Femur (tissue), 1 donor: ENCODE measurements around the gene ZNG1B.
"Not testable (repeated sequence)": the region's sequence is repeated elsewhere in the genome, so short reads cannot be mapped to it uniquely, and the experiment has no call there.

Experiments
- DNase-seq: peaks from one replicate; pipeline ENCODE4 v3.0.0-alpha.2; 2017

ZNG1B gene

DNA sequence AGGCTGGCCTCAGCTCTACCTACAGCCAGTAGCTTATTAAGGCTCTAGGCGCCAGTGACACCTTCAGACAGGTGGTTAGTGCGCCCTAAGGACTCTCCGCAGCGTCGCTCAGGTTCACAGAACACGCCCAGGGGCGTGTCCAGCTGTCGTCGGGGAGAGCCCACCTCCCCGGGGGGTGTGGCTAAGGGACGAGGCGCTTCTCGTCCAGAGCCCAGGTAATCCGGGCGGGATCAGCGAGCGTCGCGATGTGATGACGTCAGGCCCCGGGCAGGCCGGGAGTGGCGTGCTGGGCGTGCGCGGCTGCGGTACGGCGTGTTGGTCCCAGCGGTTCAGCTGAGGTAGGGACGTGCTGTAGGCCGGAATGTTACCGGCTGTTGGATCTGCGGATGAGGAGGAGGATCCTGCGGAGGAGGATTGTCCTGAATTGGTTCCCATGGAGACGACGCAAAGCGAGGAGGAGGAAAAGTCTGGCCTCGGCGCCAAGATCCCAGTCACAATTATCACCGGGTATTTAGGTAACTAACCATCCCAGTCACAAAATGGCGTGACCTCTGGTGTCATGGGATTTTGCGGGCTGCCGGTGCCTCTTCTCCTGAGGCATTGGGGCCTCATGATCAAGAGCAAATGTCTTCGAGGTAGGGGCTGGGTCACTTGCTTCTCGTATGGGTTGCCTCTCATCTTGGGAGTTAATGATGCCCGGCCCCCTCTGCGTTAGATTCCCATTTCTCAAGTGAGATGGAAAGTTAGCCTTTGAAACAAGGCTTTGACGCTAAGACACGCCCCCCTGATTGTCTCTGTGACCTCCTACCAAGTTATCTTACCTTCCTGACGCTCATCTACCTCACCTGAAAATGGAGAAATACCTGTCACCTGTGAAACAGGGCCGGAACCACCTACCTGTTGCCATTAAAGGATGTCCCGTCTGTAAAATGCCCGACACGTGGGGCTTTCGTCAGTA is at the start of gene ZNG1B:
Gene ZNG1B, plus strand, starts transcription at position 184 of the 958 bp plus-strand sequence. Its CDS starts 178 bp downstream, at position 362.
- peak; percentile 8 for DNase-seq

DNA sequence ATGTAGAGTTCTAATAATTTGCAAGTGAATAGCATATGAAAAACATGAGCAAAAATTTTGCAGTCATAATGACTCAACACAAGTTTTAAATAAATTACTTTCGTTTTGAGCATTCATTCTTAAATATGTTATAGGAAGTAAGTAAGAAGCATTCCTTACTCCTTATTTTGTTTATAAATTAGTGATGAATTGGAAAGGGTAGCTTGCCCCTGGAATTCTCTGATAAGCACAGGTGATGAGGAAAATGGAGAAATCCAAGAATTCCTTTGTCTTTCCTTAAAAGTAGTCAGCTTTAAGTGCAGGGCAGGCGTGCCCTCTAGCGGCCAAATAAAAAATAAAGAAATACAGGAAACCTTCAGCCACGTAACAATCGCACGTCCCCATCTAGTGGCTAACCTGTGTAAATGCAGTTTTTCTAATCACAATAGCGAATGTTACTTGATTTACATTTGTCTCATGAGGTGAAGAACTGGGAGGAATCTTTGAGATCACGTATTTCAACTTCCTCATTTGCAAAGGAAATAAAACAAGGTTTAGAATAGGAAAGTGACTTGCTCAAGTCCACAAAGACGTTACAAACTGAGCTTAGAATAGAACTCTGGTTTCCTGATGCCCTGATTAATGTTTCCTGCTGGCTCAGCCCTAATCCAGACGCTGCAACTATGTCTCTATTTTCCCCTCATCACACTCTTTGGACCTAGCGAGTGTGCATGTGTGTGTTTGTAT is 47.2 kb upstream of the ZNG1B start:
- DNase-seq: peak; percentile 84

- DNase-seq: no peak
Observed at GRCh38 chr2:113391073-113391472, 46.4 kb upstream of the ZNG1B start.

GRCh38 chr2:113406114-113406513 is 31.4 kb upstream of the ZNG1B start:
- DNase-seq: no peak

- no peak for DNase-seq
Observed at GRCh38 chr2:113407446-113408099, 29.9 kb upstream of the ZNG1B start.

DNA sequence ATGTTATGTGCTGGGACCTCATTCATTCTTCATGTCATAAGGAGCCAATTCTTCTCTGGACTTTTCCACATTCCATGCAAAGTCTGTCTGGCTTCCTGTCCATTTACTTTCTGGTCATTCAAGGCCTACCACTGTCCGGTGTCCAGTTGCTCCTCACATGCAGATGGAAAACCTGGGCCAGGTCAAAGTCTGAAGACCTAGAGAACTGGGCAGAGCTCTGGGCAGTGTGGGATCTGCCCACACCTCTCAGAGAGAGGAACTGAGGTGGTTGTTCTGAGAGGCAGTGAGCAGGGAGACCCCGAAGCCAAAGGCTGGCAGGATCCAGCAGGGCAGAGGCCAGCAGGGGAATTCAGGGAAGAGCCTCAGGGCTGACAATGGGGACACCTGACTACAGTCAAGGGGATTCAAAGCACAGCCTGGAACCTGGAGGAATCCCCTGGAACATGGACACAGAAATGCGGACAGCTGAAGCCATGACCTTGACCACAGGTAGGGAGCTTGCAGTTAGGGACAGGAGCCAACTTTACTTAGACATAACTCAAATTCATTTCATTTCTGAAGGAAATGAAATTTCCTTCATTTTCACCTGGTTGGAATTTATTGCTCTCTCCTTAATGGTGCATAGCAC is 25.7 kb upstream of the ZNG1B start:
- not testable (repeated sequence) for DNase-seq

- not testable (repeated sequence) for DNase-seq
Observed at GRCh38 chr2:113412774-113413173, 24.7 kb upstream of the ZNG1B start.

GRCh38 chr2:113431773-113432172 is 5.7 kb upstream of the ZNG1B start:
- DNase-seq: not testable (repeated sequence)

DNA sequence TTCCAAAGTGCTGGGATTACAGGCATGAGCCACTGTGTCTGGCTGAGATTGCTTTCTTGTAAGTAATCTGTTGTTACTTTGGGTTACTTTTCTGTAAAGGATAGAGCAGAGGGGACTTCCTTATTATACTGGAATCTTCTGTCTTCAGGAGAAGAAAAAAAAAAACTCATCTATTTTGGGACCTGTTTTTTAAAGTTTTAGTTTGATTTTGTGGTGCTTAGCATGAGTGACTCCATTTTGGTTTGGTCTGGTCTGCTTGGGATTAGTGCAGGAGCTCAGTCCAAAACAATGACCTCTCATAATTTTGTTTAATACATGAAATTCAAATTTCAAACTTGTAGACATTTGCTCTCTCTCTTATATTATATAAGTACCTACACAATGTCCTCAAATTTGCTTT is 4.0 kb upstream of the ZNG1B start:
- DNase-seq: not testable (repeated sequence)

DNA sequence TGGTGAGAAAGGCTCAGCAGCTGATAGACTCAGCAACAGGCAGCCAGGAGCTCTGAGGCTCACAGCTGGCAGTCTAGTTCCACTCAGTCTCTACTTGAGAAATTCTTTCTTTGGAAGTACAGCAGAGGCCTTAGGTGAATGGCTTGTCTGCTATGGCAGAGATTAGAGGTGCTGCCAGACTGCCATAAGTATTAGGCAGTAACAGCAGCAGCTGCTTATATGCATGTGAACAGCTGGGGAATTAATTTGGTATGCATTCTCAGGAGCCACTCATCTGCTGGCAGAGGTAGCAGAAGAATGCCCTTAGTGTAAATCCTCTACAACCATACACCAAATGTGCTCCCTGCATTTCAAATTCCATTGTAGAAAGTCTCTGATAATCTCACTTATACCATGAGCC is 28.3 kb downstream of the ZNG1B start:
- not testable (repeated sequence) for DNase-seq

DNA sequence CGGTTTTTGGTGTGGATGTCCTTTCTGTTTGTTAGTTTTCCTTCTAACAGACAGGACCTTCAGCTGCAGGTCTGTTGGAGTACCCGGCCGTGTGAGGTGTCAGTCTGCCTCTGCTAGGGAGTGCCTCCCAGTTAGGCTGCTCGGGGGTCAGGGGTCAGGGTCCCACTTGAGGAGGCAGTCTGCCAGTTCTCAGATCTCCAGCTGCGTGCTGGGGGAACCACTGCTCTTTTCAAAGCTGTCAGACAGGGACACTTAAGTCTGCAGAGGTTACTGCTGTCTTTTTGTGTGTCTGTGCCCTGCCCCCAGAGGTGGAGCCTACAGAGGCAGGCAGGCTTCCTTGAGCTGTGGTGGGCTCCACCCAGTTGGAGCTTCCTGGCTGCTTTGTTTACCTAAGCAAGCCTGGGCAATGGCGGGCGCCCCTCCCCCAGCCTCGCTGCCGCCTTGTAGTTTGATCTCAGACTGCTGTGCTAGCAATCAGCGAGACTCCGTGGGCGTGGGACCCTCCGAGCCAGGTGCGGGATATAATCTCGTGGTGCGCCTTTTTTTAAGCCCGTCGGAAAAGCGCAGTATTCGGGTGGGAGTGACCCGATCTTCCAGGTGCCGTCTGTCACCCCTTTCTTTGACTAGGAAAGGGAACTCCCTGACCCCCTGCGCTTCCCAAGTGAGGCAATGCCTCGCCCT is 39.3 kb downstream of the ZNG1B start:
- DNase-seq: not testable (repeated sequence)

DNA sequence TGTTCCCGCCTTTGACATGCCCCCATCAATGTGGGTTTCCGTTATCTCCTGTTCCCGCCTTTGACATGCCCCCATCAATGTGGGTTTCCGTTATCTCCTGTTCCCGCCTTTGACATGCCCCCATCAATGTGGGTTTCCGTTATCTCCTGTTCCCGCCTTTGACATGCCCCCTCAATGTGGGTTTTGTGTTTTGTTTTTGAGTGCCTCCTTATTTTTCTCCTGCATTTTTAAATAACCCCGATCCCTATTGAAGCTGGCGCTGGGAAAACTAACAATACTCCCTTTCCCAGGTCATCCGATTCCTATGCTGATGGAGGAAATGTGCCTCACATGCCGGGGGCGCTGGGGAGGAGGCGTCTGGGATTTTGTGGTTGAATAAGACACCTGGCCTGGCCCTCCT is 59.0 kb downstream of the ZNG1B start:
- not testable (repeated sequence) for DNase-seq

- DNase-seq: not testable (repeated sequence)
Observed at GRCh38 chr2:113498365-113498764, 60.9 kb downstream of the ZNG1B start, which contains the start of gene FOXD4L1. FOXD4L1 (plus strand) TSS chr2:113498665; CDS start chr2:113499257, 592 bp downstream.

DNA sequence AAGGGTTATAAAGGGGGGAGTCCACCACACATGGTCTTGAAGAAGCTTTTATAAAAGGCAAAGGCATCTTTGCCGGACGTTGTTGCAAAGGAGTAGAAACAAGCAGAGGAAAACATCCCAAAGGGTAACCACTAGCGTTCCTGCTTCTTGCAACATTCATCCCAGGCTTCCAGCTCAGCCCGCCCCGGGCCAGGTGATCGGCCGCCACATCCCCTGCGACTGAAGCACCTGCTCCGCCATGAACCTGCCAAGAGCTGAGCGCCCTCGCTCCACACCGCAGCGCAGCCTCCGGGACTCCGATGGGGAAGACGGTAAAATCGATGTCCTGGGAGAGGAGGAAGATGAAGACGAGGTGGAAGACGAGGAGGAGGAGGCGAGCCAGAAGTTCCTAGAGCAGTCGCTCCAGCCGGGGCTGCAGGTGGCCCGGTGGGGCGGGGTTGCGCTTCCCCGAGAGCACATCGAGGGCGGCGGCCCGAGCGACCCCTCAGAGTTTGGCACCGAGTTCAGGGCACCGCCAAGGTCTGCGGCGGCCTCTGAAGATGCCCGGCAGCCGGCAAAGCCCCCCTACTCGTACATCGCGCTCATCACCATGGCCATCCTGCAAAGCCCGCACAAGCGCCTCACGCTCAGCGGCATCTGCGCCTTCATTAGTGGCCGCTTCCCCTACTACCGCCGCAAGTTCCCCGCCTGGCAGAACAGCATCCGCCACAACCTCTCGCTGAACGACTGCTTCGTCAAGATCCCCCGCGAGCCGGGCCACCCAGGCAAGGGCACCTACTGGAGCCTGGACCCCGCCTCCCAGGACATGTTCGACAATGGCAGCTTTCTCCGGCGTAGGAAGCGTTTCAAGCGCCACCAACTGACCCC is 61.8 kb downstream of the ZNG1B start:
- not testable (repeated sequence) for DNase-seq

GRCh38 chr2:113499886-113500722 is 62.6 kb downstream of the ZNG1B start:
- not testable (repeated sequence) for DNase-seq

GRCh38 chr2:113500723-113501038 is 63.2 kb downstream of the ZNG1B start:
- DNase-seq: not testable (repeated sequence)

DNA sequence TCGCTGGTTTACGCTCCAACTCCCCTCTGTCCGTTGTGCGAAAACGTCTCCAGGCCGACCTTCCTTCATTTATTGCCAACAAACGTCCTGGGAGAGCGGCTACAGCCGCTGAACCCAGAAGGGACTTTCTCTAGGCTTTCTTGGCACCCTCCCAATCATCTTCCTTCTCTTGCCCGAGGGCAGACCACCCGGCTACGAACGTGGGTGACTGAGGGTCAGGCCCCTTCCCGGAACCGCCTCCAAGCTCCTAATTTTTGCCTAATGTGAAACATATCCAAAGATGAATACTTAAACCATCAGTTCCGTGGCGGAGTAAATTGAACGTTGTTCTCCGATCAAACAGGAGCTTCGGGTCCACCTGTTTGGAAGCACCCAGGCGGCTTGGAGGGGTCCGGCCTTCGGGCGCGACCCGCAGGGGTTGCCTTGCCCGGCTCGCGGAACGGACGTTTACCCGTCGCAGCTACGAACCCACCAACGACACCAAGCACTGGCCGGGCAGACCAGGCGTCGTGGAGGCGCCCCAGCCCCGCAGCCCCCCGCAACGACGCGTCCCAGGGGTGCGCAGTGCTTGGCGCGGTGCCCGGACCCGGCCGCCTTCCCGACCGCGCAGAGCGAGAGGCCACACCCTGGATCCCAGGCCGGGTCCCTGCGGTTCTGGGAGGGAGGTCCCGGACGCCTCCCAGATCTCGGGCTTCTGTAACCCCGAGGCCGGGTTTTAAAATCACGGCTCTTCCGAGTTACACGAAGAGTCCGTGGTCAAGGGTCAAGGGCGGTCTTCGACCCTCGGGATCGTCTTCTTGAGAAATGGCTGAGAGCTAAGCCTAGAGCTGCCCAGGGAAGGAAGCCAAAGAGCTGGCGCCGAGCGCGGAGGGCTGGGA is 65.0 kb downstream of the ZNG1B start:
- not testable (repeated sequence) for DNase-seq

DNA sequence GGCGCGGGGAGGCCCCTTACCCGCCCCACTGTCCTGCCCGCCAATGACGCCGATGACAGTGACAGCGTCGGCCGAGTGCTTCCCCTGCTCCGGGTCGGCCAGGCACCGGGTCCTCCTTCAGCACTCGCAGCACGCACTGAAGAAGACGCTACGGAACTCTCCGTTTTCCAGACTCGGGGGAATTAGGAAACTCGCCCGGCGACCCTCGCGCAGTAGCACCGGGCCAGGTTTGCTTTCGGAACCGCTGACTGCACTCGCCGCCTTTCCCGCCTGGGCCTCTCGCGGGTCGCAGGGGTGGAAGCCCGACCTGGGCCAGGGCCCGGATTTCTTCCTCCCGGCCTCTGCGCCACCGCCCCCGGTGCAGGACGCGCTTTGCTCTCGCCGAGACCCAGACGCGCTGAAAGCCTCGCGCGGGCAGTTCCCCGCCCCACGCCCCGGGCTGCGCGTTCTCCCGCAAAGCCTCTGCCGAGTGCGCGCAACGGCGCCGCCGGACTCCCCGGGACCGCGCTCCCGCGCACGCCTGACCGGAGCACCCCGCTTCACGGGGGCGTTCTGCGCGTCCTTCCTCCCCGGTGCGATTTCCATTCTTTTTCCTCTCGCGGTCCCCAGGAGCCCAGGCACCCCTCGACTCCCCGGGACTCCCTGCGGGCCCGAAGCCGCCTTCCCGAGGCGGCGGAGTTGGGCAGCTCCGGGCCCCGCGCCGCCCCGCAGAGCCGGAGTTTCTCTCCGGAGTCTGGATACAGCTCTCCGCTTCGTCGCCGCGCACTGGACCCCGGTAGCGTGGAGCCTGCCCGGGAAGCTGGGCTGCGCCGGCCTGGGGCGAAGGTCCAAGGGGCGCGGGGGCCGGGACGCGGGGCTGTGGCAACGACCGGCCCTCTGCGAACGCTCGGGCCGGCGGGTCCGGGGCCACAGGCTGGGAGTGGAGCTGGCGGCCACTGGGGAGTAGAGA is 65.9 kb downstream of the ZNG1B start:
- peak; percentile 19 for DNase-seq
